Ishikawa (cell line): Measurements from ENCODE around the gene RNF11.

Experiments
- EGR1 ChIP-seq: IDR thresholded peaks from 2 replicates; pipeline ENCODE4 v1.6.1; 2012
- FOXM1 ChIP-seq: IDR thresholded peaks from 2 replicates; pipeline ENCODE4 v1.6.1; 2012; ENCODE audit warnings: low read depth, borderline replicate concordance

DNA sequence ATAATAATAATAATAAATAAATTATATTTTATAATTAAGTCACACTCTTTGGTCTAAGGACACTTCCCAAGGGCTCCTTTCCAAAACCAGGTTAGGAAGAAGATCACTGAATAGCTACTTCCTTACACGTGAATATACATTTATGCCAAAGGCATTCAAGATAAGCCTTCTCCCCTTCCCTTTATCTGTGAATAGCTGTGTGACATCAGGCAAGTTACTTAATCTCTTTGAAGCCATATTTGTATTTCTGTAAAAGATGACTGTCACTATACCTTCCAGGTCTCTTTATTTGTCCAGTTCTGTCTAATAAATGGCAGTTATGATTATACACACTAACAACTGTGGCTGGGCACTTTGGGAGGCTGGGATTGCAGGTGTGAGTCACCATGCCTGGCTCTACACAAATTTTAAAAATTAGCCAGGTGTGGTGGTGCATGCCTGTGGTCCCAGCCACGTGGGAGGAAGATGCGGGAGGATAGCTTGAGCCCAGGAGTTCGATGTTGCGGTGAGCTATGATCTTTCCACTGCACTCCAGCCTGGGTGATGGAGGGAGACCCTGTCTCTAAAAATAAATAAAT is 5.5 kb upstream of the RNF11 start:
- TF ChIP-seq EGR1 (no peak), FOXM1 (no peak)
